HFFc6 (cell line): ENCODE results near the gene MRTFB. TPM values are rescaled to one million over a fixed set of nuclear protein-coding genes. Genes with fewer than 3 reads are reported as not detected.

Experiments
- DNase-seq: peaks from one replicate; pipeline ENCODE4 v3.0.0-alpha.2; 2018
- H3K27ac Mint-ChIP-seq: 2 replicates; pipeline ENCODE4 v1.8.0; 2020; ENCODE audit warnings: mild to moderate bottlenecking, mixed read lengths
- H3K27me3 Mint-ChIP-seq: 2 replicates; pipeline ENCODE4 v1.8.0; 2021; ENCODE audit warnings: mild to moderate bottlenecking, moderate library complexity, mixed read lengths; ENCODE audit not compliant: insufficient read depth
- H3K36me3 Mint-ChIP-seq: 2 replicates; pipeline ENCODE4 v1.8.0; 2021; ENCODE audit warnings: low read depth, mixed read lengths
- H3K4me1 Mint-ChIP-seq: 2 replicates; pipeline ENCODE4 v1.8.0; 2020; ENCODE audit warnings: low read depth, mixed read lengths
- H3K4me3 Mint-ChIP-seq: 2 replicates; pipeline ENCODE4 v1.8.0; 2020; ENCODE audit warnings: mild to moderate bottlenecking, moderate library complexity, mixed read lengths
- H3K9me3 Mint-ChIP-seq: 2 replicates; pipeline ENCODE4 v1.8.0; 2020; ENCODE audit warnings: mild to moderate bottlenecking, mixed read lengths
- CTCF ChIP-seq: fragments of 200-600 bp; sonication (generic); IDR thresholded peaks from 2 replicates; pipeline ENCODE4 v1.5.0; 2021; ENCODE audit warnings: antibody characterized with exemption, mild to moderate bottlenecking
- total RNA-seq, 6 experiments: library from RNA; stranded (reverse); fragmentation: NEBNext Ultra II Directional; extraction: Animal tissue kit (Norgen Biotek cat#: 25700); gene quantifications; 2 replicates in 1 of 6; 3 replicates in 5 of 6; pipeline ENCODE4 v1.2.3, GENCODE V29; 2021

The MRTFB gene
- total RNA-seq, 6 experiments from 2014 or later, result 10.3 to 16.9 (median 14.0) TPM

DNA sequence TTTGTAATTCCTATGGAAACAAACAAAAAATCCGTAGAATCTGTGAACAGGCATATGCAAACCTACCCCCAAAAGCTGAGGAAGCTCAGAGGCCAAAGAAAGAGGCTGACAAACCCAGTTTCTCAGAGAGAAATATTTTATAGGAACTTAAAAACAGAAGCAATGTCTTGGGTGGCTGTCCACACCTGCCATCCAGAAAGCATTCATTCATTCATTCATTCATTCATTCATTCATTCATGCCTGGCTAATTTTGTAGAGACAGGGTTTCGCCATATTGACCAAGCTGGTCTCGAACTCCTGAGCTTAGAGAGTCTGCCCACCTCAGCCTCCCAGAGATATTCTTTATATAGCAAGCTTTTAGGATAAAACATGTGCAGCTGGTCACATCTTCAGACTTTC, 154.3 kb downstream of the MRTFB start:
- peaks cover 3% of the 10 kb centered on the region; the same call in 1 of the 2 replicates for H3K9me3 Mint-ChIP-seq
- no peaks in the 10 kb centered on the region; the same call in 1 of the 2 replicates for H3K27me3 Mint-ChIP-seq
- peaks cover 42% of the 10 kb centered on the region for H3K36me3 Mint-ChIP-seq
- H3K4me1 Mint-ChIP-seq, result no peaks in the 10 kb centered on the region; the same call in 1 of the 2 replicates
- no peak overlapping the region for H3K4me3 Mint-ChIP-seq
- H3K27ac Mint-ChIP-seq, result no peak overlapping the region
- no peak for TF ChIP-seq CTCF
- no peak for DNase-seq

- H3K36me3 Mint-ChIP-seq, result peaks cover 5% of the 10 kb centered on the region
- no peaks in the 10 kb centered on the region for H3K4me1 Mint-ChIP-seq
- DNase-seq, result no peak
- no peaks in the 10 kb centered on the region for H3K27me3 Mint-ChIP-seq
- H3K27ac Mint-ChIP-seq, result no peak overlapping the region
- TF ChIP-seq CTCF, result no peak
- H3K9me3 Mint-ChIP-seq, result no peaks in the 10 kb centered on the region
- H3K4me3 Mint-ChIP-seq, result no peak overlapping the region
Observed at GRCh38 chr16:14232106-14232864, 161.2 kb downstream of the MRTFB start.

DNA sequence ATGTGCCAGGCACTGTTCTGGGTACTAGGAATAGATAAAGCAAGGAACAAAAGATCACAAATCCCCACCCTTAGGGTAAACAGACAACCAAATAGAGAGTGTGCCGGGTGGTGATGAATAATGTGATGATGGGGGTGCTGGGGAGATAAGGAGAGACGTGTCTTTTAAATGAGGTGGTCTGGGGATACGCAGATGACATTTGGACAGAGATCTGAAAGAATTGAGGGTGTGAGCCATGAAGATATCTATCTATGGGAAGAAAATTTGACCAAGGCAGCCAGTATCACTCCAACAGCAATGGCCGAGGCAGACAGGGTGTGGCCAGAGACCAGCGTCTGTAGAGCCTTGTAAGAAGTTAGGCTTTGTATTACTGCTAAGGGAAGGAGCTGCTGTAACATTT, 165.3 kb downstream of the MRTFB start:
- no peak overlapping the region for H3K27ac Mint-ChIP-seq
- no peak overlapping the region for H3K4me3 Mint-ChIP-seq
- DNase-seq, result no peak
- peaks cover 11% of the 10 kb centered on the region; the same call in 1 of the 2 replicates for H3K4me1 Mint-ChIP-seq
- TF ChIP-seq CTCF, result no peak
- no peaks in the 10 kb centered on the region; the same call in 1 of the 2 replicates for H3K36me3 Mint-ChIP-seq
- no peaks in the 10 kb centered on the region for H3K27me3 Mint-ChIP-seq
- H3K9me3 Mint-ChIP-seq, result no peaks in the 10 kb centered on the region

DNA sequence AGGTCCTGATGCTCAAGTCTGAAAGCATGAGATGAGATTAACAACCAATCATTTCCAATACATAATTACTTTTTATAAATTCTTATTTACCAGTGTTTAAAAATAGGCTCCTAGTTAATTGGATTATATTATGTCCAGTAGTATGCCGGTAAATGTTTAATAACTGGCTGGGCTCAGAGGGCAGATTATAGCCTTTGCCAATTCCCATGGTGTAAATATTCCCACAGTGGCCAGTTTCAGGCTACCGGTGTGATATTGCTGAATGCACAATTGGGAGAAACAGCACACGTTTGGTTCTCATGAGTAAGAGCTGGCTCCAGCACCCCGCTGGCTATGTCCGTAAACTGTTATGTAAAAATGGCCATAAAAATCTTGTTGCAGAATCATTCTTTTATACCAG, 167.6 kb downstream of the MRTFB start:
- Mint-ChIP-seq H3K27me3 (no peaks in the 10 kb centered on the region), H3K9me3 (no peaks in the 10 kb centered on the region), H3K4me1 (peaks cover 11% of the 10 kb centered on the region; the same call in 1 of the 2 replicates), H3K36me3 (no peaks in the 10 kb centered on the region; the same call in 1 of the 2 replicates), H3K27ac (no peak overlapping the region), H3K4me3 (no peak overlapping the region)
- no peak for DNase-seq
- TF ChIP-seq CTCF, result no peak

DNA sequence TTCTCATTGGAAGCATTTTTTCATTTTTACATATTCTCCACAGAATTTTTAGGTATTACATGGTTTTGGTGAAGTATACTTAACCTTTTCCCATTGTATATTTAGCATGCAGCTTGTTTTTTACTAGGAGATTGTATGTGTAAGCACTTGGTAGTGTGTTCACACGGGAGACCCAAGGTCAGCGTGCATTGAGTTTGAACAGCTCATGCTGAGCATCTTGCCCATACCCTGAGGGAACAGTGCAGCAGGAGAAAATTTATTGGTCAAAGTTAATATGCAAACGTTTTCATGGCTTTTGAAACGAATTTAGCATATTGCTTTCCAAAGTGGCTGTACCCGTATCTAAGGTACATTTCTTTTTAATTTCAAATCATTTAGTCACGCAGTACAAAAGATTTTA, 168.7 kb downstream of the MRTFB start:
- Mint-ChIP-seq H3K9me3 (no peaks in the 10 kb centered on the region), H3K27me3 (no peaks in the 10 kb centered on the region), H3K27ac (no peak overlapping the region; the same call in 1 of the 2 replicates), H3K36me3 (no peaks in the 10 kb centered on the region; the same call in 1 of the 2 replicates), H3K4me3 (no peak overlapping the region), H3K4me1 (peaks cover 11% of the 10 kb centered on the region; the same call in 1 of the 2 replicates)
- DNase-seq, result no peak
- TF ChIP-seq CTCF, result no peak
